ENCODE data around the gene MACC1. TPM values are rescaled to one million over a fixed set of nuclear protein-coding genes. Genes with fewer than 3 reads are reported as not detected.

Gene MACC1
- total and polyA plus RNA-seq, 2 donors (not counting 1 experiment from before 2014, with no cell fraction given): 0.92 to 6.2 TPM

GRCh38 chr7:20116869-20117268 is 100.3 kb downstream of the MACC1 start:
- H4K20me1 ChIP-seq (ENCODE audit: control insufficient read depth, insufficient read depth, low read length, poor library complexity, severe bottlenecking): no peaks in the 10 kb centered on the region
- no peaks in the 10 kb centered on the region for H3K79me2 ChIP-seq (ENCODE audit: control insufficient read depth, insufficient read depth, low read length)
- no peaks in the 10 kb centered on the region for H3K27me3 ChIP-seq (replicated peaks in 1 of 4; ENCODE audit: control extremely low read depth in 1 of 4, control insufficient read depth in 3 of 4, insufficient read depth in 4 of 4, low read length in 3 of 4)
- no peak overlapping the region for H3K4me3 Mint-ChIP-seq
- H3K4me3 ChIP-seq (ENCODE audit: control extremely low read depth in 1 of 5, extremely low read depth in 1 of 5, insufficient read depth in 1 of 5, low read depth in 2 of 5, low read length in 4 of 5): no peak overlapping the region
- H3K9me3 ChIP-seq (ENCODE audit: control extremely low read depth in 1 of 3, control insufficient read depth in 2 of 3, insufficient read depth in 1 of 3, low read length in 2 of 3): no peaks in the 10 kb centered on the region
- 89% methylated on average over 2 of the region's 3 CpGs for WGBS (ENCODE audit: insufficient coverage)
- no peak overlapping the region for H3K27ac ChIP-seq (ENCODE audit: low read length in 2 of 2)
- no peaks in the 10 kb centered on the region for H3K27me3 Mint-ChIP-seq
- H3K4me2 ChIP-seq (replicated peaks; ENCODE audit: low read depth, low read length, poor library complexity, severe bottlenecking): no peak overlapping the region
- no peaks in the 10 kb centered on the region for H3K9me3 Mint-ChIP-seq (ENCODE audit: insufficient read depth)
- no peak for TF ChIP-seq EZH2 (IDR thresholded peaks at IDR 0.05; ENCODE audit: borderline replicate concordance, insufficient read depth, low read depth, low read length, poor library complexity, severe bottlenecking)
- peaks cover 19 to 23% of the 10 kb centered on the region in 2 donors for H3K4me1 ChIP-seq (ENCODE audit: control insufficient read depth in 2 of 2, insufficient read depth in 2 of 2, low read length in 2 of 2)
- no peak overlapping the region for H2AFZ ChIP-seq (ENCODE audit: insufficient read depth, low read depth, low read length, poor library complexity, severe bottlenecking)
- POLR2A ChIA-PET: no interaction called here
- DNase-seq: no peak
- ATAC-seq (ENCODE audit: low read depth): no peak
- CTCF ChIA-PET: no interaction called here
- intact Hi-C loops (cut with micrococcal nuclease): no loop called here
- no peak overlapping the region for H3K9ac ChIP-seq (ENCODE audit: low read length)
- H3K36me3 ChIP-seq (replicated peaks in 1 of 2; ENCODE audit: control extremely low read depth in 1 of 2, control insufficient read depth in 1 of 2, extremely low read depth in 1 of 2, insufficient read depth in 2 of 2, low read length in 1 of 2): no peaks in the 10 kb centered on the region
- H3K4me1 Mint-ChIP-seq: peaks cover 23% of the 10 kb centered on the region
- H3K27ac Mint-ChIP-seq: no peak overlapping the region

- Mint-ChIP-seq H3K27me3 (no peaks in the 10 kb centered on the region), H3K27ac (peak overlapping the region; percentile 69), H3K4me3 (peak overlapping the region; percentile 60), H3K9me3 (ENCODE audit: insufficient read depth) (no peaks in the 10 kb centered on the region), H3K4me1 (peaks cover 23% of the 10 kb centered on the region)
- TF ChIP-seq EZH2 (IDR thresholded peaks at IDR 0.05; ENCODE audit: borderline replicate concordance, insufficient read depth, low read depth, low read length, poor library complexity, severe bottlenecking) (no peak), CTCF (IDR thresholded peaks at IDR 0.05) (peak; percentile 27)
- no peaks in the 10 kb centered on the region for H3K79me2 ChIP-seq (ENCODE audit: control insufficient read depth, insufficient read depth, low read length)
- peak; percentile 85 for DNase-seq
- ChIA-PET CTCF (interaction anchor here (0.8 to 2.2 kb wide), 6 partner anchors 55 to 484 kb away, joined by 3 to 6 read pairs (median 3); partner anchors contain the start of genes ITGB8 and POLR1F), POLR2A (interaction anchor here (1.3 kb wide), 1 partner anchor 105 kb away, joined by 3 read pairs; no protein-coding TSS in a partner anchor)
- peak; percentile 91 for ATAC-seq (ENCODE audit: low read depth)
- no peak overlapping the region for H3K4me3 ChIP-seq (ENCODE audit: control extremely low read depth in 1 of 5, extremely low read depth in 1 of 5, insufficient read depth in 1 of 5, low read depth in 2 of 5, low read length in 4 of 5)
- no peak overlapping the region for H2AFZ ChIP-seq (ENCODE audit: insufficient read depth, low read depth, low read length, poor library complexity, severe bottlenecking)
- H3K9me3 ChIP-seq (ENCODE audit: control extremely low read depth in 1 of 3, control insufficient read depth in 2 of 3, insufficient read depth in 1 of 3, low read length in 2 of 3): no peaks in the 10 kb centered on the region
- intact Hi-C loops (cut with micrococcal nuclease): loop anchor here (1.0 to 5.0 kb wide), 6 partner anchors 38 to 1313 kb away; partner anchors contain the start of genes POLR1F and SP4
- H3K4me1 ChIP-seq (ENCODE audit: control insufficient read depth in 2 of 2, insufficient read depth in 2 of 2, low read length in 2 of 2): peaks cover 19 to 23% of the 10 kb centered on the region in 2 donors
- no peaks in the 10 kb centered on the region for H3K27me3 ChIP-seq (replicated peaks in 1 of 4; ENCODE audit: control extremely low read depth in 1 of 4, control insufficient read depth in 3 of 4, insufficient read depth in 4 of 4, low read length in 3 of 4)
- H4K20me1 ChIP-seq (ENCODE audit: control insufficient read depth, insufficient read depth, low read length, poor library complexity, severe bottlenecking): no peaks in the 10 kb centered on the region
- H3K36me3 ChIP-seq (replicated peaks in 1 of 2; ENCODE audit: control extremely low read depth in 1 of 2, control insufficient read depth in 1 of 2, extremely low read depth in 1 of 2, insufficient read depth in 2 of 2, low read length in 1 of 2): no peaks in the 10 kb centered on the region
- H3K4me2 ChIP-seq (replicated peaks; ENCODE audit: low read depth, low read length, poor library complexity, severe bottlenecking): peak overlapping the region; percentile 49
- H3K9ac ChIP-seq (ENCODE audit: low read length): no peak overlapping the region
- peak overlapping the region in 1 of 2 donors; percentile 62 for H3K27ac ChIP-seq (ENCODE audit: low read length in 2 of 2)
- 0% methylated on average over 1 of the region's 2 CpGs for WGBS (ENCODE audit: insufficient coverage)
These were observed 102.7 kb downstream of the MACC1 start for GRCh38 chr7:20114468-20114867.
